Stimulated activated CD4-positive, alpha-beta T cell treated with anti-CD3 and anti-CD28 coated beads, Interleukin-4, amount 100 ng/mL, for 24 hours (primary cell): ENCODE data around the gene WNT9A.
A peak's percentile ranks its signal among the peaks of the same experiment; 100 is the strongest.

ENCODE experiments used
- DNase-seq: peaks from one replicate; pipeline ENCODE4 v3.0.0-alpha.2; 2020

WNT9A gene

GRCh38 chr1:227896710-227897655, 50.7 kb downstream of the WNT9A start:
- DNase-seq: peak; percentile 2

GRCh38 chr1:227895828-227896685, 51.7 kb downstream of the WNT9A start:
- peak; percentile 3 for DNase-seq

- peak; percentile 1 for DNase-seq
Measured at GRCh38 chr1:227894831-227895451, 52.8 kb downstream of the WNT9A start.

GRCh38 chr1:227893949-227894721, 53.6 kb downstream of the WNT9A start:
- peak; percentile 2 for DNase-seq

- DNase-seq: peak; percentile 2
Measured at GRCh38 chr1:227893300-227893948, 54.3 kb downstream of the WNT9A start.

- DNase-seq: peak; percentile 2
Measured at GRCh38 chr1:227892489-227893299, 55.0 kb downstream of the WNT9A start.

- DNase-seq: no peak
Measured at GRCh38 chr1:227891955-227892488, 55.7 kb downstream of the WNT9A start.

GRCh38 chr1:227891223-227891954, 56.3 kb downstream of the WNT9A start:
- peak; percentile 2 for DNase-seq

- peak; percentile 1 for DNase-seq
Measured at GRCh38 chr1:227890451-227891222, 57.1 kb downstream of the WNT9A start.

- peak; percentile 3 for DNase-seq
Measured at GRCh38 chr1:227889863-227890405, 57.8 kb downstream of the WNT9A start.

GRCh38 chr1:227889047-227889862, 58.5 kb downstream of the WNT9A start:
- no peak for DNase-seq

GRCh38 chr1:227888404-227889046, 59.2 kb downstream of the WNT9A start:
- DNase-seq: no peak

GRCh38 chr1:227887697-227888403, 59.9 kb downstream of the WNT9A start:
- no peak for DNase-seq

- DNase-seq: peak; percentile 23
Measured at GRCh38 chr1:227886993-227887696, 60.6 kb downstream of the WNT9A start.

- DNase-seq: peak; percentile 3
Measured at GRCh38 chr1:227886503-227886961, 61.2 kb downstream of the WNT9A start.
